SK-N-SH treated with all-trans-retinoic acid at 6 μM for 48 hours (cell line): ENCODE data around the gene CALB2.

Experiments used
- ATAC-seq: fragments of 200-7000 bp; cut with Tn5 transposase; 3 replicates; pipeline ENCODE4 v1.9.1; 2020; ENCODE audit warnings: mild to moderate bottlenecking, moderate library complexity
- ARNTL ChIP-seq: fragments of 450-650 bp; formaldehyde crosslinking; IDR thresholded peaks from 2 replicates; pipeline ENCODE4 v1.5.0; 2020; ENCODE audit warnings: low read depth, mild to moderate bottlenecking, moderate library complexity, borderline replicate concordance
- BACH2 ChIP-seq: fragments of 250-450 bp; sonication (Bioruptor Pico); IDR thresholded peaks from 2 replicates; pipeline ENCODE4 v1.9.0; 2021; ENCODE audit warnings: mild to moderate bottlenecking, borderline replicate concordance
- CSDC2 ChIP-seq: fragments of 250-450 bp; sonication (Bioruptor Pico); IDR thresholded peaks from 2 replicates; pipeline ENCODE4 v1.5.0; 2020; ENCODE audit warnings: mild to moderate bottlenecking, moderate library complexity
- CSRNP3 ChIP-seq: fragments of 250-450 bp; sonication (Bioruptor Pico); IDR thresholded peaks from 2 replicates; pipeline ENCODE4 v1.5.1; 2021; ENCODE audit warnings: mild to moderate bottlenecking, moderate library complexity
- ESRRG ChIP-seq: fragments of 250-450 bp; sonication (Bioruptor Pico); IDR thresholded peaks from 2 replicates; pipeline ENCODE4 v1.6.1; 2021; ENCODE audit warnings: mild to moderate bottlenecking
- GLIS3 ChIP-seq: fragments of 250-450 bp; sonication (Bioruptor Pico); IDR thresholded peaks from 2 replicates; pipeline ENCODE4 v1.5.0; 2020; ENCODE audit warnings: mild to moderate bottlenecking, moderate library complexity
- ISL1 ChIP-seq: fragments of 250-450 bp; sonication (Bioruptor Pico); IDR thresholded peaks from 2 replicates; pipeline ENCODE4 v2.1.2; 2022; ENCODE audit warnings: mild to moderate bottlenecking, moderate library complexity
- OSR1 ChIP-seq: fragments of 250-450 bp; sonication (Bioruptor Pico); IDR thresholded peaks from 2 replicates; pipeline ENCODE4 v1.8.0; 2022; ENCODE audit warnings: moderate library complexity, mild to moderate bottlenecking, inconsistent platforms
- PPARA ChIP-seq: fragments of 250-450 bp; sonication (Bioruptor Pico); IDR thresholded peaks from 2 replicates; pipeline ENCODE4 v1.5.0; 2020; ENCODE audit warnings: mild to moderate bottlenecking, borderline replicate concordance
- RARB ChIP-seq: fragments of 250-450 bp; sonication (Bioruptor Pico); IDR thresholded peaks from 2 replicates; pipeline ENCODE4 v1.8.0; 2021; ENCODE audit warnings: mild to moderate bottlenecking, moderate library complexity
- SNAI2 ChIP-seq: fragments of 250-450 bp; sonication (Bioruptor Pico); IDR thresholded peaks from 2 replicates; pipeline ENCODE4 v1.5.0; 2020; ENCODE audit warnings: mild to moderate bottlenecking, moderate library complexity
- TCF4 ChIP-seq: fragments of 250-450 bp; sonication (Bioruptor Pico); IDR thresholded peaks from 2 replicates; pipeline ENCODE4 v1.8.0; 2021; ENCODE audit warnings: mild to moderate bottlenecking, moderate library complexity, borderline replicate concordance
- TSHZ2 ChIP-seq: fragments of 250-450 bp; sonication (Bioruptor Pico); IDR thresholded peaks from 2 replicates; pipeline ENCODE4 v1.5.0; 2020; ENCODE audit warnings: mild to moderate bottlenecking, moderate library complexity
- ZC3H10 ChIP-seq: fragments of 250-450 bp; sonication (Bioruptor Pico); IDR thresholded peaks from 2 replicates; pipeline ENCODE4 v1.5.1; 2021; ENCODE audit warnings: mild to moderate bottlenecking, moderate library complexity
- ZFP3 ChIP-seq: fragments of 250-450 bp; sonication (Bioruptor Pico); IDR thresholded peaks from 2 replicates; pipeline ENCODE4 v1.5.0; 2020; ENCODE audit warnings: mild to moderate bottlenecking, moderate library complexity
- ZFP30 ChIP-seq: fragments of 450-650 bp; formaldehyde crosslinking; IDR thresholded peaks from 2 replicates; pipeline ENCODE4 v1.5.0; 2022; ENCODE audit warnings: mild to moderate bottlenecking, moderate library complexity
- ZNF565 ChIP-seq: fragments of 450-650 bp; formaldehyde crosslinking; conservative IDR thresholded peaks from 2 replicates; pipeline ENCODE4 v1.5.0; 2020; ENCODE audit warnings: low read depth, mild to moderate bottlenecking, moderate library complexity
- ZNF70 ChIP-seq: fragments of 450-650 bp; formaldehyde crosslinking; IDR thresholded peaks from 2 replicates; pipeline ENCODE4 v1.5.0; 2020; ENCODE audit warnings: mild to moderate bottlenecking, moderate library complexity
- ZNF8 ChIP-seq: fragments of 450-650 bp; formaldehyde crosslinking; IDR thresholded peaks from 2 replicates; pipeline ENCODE4 v1.5.0; 2020; ENCODE audit warnings: mild to moderate bottlenecking, moderate library complexity
- TF ChIP-seq, protein P1 (sequence below): fragments of 250-450 bp; sonication (Bioruptor Pico); IDR thresholded peaks from 2 replicates; pipeline ENCODE4 v1.8.0; 2020; ENCODE audit warnings: mild to moderate bottlenecking, moderate library complexity, borderline replicate concordance
- TF ChIP-seq, protein P2 (sequence below): fragments of 250-450 bp; sonication (Bioruptor Pico); IDR thresholded peaks from 2 replicates; pipeline ENCODE4 v1.5.1; 2020; ENCODE audit warnings: low read depth, mild to moderate bottlenecking, moderate library complexity
- TF ChIP-seq, protein P3 (sequence below): fragments of 250-450 bp; sonication (Bioruptor Pico); IDR thresholded peaks from 2 replicates; pipeline ENCODE4 v1.8.0; 2021; ENCODE audit warnings: low read depth, mild to moderate bottlenecking, moderate library complexity, borderline replicate concordance

Gene CALB2

GRCh38 chr16:71327720-71328119 is 30.8 kb upstream of the CALB2 start:
- no peak for ATAC-seq
- TF ChIP-seq RARB (CRISPR knock-in tag) (no peak), ZNF8 (no peak), TSHZ2 (no peak), GLIS3 (CRISPR knock-in tag) (no peak), ZNF70 (CRISPR knock-in tag) (no peak), ESRRG (no peak), PPARA (CRISPR knock-in tag) (no peak), ZFP30 (CRISPR knock-in tag) (no peak), BACH2 (CRISPR knock-in tag) (no peak), ZNF565 (CRISPR knock-in tag) (no peak)
- TF ChIP-seq, protein P1, sequence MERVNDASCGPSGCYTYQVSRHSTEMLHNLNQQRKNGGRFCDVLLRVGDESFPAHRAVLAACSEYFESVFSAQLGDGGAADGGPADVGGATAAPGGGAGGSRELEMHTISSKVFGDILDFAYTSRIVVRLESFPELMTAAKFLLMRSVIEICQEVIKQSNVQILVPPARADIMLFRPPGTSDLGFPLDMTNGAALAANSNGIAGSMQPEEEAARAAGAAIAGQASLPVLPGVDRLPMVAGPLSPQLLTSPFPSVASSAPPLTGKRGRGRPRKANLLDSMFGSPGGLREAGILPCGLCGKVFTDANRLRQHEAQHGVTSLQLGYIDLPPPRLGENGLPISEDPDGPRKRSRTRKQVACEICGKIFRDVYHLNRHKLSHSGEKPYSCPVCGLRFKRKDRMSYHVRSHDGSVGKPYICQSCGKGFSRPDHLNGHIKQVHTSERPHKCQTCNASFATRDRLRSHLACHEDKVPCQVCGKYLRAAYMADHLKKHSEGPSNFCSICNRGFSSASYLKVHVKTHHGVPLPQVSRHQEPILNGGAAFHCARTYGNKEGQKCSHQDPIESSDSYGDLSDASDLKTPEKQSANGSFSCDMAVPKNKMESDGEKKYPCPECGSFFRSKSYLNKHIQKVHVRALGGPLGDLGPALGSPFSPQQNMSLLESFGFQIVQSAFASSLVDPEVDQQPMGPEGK = no peak
- TF ChIP-seq, protein P2, sequence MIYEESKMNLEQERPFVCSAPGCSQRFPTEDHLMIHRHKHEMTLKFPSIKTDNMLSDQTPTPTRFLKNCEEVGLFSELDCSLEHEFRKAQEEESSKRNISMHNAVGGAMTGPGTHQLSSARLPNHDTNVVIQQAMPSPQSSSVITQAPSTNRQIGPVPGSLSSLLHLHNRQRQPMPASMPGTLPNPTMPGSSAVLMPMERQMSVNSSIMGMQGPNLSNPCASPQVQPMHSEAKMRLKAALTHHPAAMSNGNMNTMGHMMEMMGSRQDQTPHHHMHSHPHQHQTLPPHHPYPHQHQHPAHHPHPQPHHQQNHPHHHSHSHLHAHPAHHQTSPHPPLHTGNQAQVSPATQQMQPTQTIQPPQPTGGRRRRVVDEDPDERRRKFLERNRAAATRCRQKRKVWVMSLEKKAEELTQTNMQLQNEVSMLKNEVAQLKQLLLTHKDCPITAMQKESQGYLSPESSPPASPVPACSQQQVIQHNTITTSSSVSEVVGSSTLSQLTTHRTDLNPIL (CRISPR knock-in tag) = no peak

DNA sequence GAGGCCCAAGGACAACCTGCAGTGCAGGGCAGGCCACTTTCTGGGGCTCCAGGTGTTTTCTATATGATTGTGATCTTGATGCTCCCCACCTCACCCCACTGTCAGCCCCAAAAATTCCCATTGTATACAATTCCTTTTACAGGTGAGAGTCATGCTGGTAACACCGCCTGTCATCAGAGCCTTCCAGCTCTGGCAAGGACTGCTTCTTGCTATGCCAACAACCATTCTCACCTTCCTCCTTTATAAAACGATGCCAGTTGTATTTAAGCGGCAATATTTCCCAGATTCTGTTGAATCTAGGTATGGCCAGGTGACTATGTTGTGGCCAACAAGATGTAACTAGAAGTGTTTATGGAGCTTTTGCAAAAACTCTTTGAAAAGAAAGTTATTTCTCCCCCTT is 30.4 kb upstream of the CALB2 start:
- ATAC-seq = no peak
- TF ChIP-seq ARNTL (CRISPR knock-in tag) (no peak), ZNF565 (CRISPR knock-in tag) (no peak), ZNF8 (no peak), OSR1 (CRISPR knock-in tag) (no peak), CSRNP3 (CRISPR knock-in tag) (no peak), ZFP3 (CRISPR knock-in tag) (no peak)
- TF ChIP-seq, protein P2 (CRISPR knock-in tag) = no peak

DNA sequence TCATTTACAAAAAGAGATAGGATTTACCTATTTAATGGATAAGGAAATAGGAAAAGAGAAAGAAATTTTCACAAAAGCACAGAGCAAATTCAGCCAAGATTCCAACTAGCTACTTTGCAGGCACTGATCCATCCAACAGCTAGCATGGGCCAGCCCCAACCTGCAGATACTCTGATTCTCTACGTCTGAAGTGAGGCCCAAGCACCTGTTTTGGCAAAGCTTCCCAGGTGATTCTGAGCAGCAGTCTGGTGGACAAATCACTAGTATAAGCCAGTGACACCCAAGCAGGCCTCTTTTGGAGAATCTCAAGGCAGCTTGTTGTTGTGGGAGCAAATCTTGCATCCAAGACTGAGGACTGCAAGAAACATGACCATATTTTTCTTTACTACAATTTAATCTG is 20.9 kb upstream of the CALB2 start:
- ATAC-seq = no peak
- TF ChIP-seq, protein P1 = no peak
- TF ChIP-seq ZNF8 = no peak
- TF ChIP-seq RARB (CRISPR knock-in tag) = no peak
- TF ChIP-seq PPARA (CRISPR knock-in tag) = no peak
- TF ChIP-seq, protein P3, sequence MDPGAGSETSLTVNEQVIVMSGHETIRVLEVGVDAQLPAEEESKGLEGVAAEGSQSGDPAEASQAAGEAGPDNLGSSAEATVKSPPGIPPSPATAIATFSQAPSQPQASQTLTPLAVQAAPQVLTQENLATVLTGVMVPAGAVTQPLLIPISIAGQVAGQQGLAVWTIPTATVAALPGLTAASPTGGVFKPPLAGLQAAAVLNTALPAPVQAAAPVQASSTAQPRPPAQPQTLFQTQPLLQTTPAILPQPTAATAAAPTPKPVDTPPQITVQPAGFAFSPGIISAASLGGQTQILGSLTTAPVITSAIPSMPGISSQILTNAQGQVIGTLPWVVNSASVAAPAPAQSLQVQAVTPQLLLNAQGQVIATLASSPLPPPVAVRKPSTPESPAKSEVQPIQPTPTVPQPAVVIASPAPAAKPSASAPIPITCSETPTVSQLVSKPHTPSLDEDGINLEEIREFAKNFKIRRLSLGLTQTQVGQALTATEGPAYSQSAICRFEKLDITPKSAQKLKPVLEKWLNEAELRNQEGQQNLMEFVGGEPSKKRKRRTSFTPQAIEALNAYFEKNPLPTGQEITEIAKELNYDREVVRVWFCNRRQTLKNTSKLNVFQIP (CRISPR knock-in tag) = no peak
- TF ChIP-seq TCF4 (CRISPR knock-in tag) = no peak
- no peak for TF ChIP-seq TSHZ2
- no peak for TF ChIP-seq ZFP30 (CRISPR knock-in tag)
- TF ChIP-seq ARNTL (CRISPR knock-in tag) = no peak
- TF ChIP-seq OSR1 (CRISPR knock-in tag) = no peak
- TF ChIP-seq SNAI2 (CRISPR knock-in tag) = no peak
- no peak for TF ChIP-seq ZC3H10 (CRISPR knock-in tag)
- no peak for TF ChIP-seq GLIS3 (CRISPR knock-in tag)
- TF ChIP-seq ISL1 (CRISPR knock-in tag) = no peak
- TF ChIP-seq ZNF70 (CRISPR knock-in tag) = no peak
- TF ChIP-seq BACH2 (CRISPR knock-in tag) = no peak
- no peak for TF ChIP-seq CSDC2 (CRISPR knock-in tag)
